HEK293 (cell line): Measurements from ENCODE around the gene EYA2.

Experiments
- ATF2 ChIP-seq: fragments of 450-650 bp; formaldehyde crosslinking; IDR thresholded peaks from 2 replicates; pipeline ENCODE4 v1.5.1; 2016; ENCODE audit warnings: missing biosample characterization, missing genetic modification characterization, low read depth
- CTCF ChIP-seq: fragments of 450-650 bp; formaldehyde crosslinking; IDR thresholded peaks from 2 replicates; pipeline ENCODE4 v1.5.1; 2016; ENCODE audit warnings: missing biosample characterization, missing genetic modification characterization
- GLI4 ChIP-seq: fragments of 450-650 bp; formaldehyde crosslinking; IDR thresholded peaks from 2 replicates; pipeline ENCODE4 v1.5.1; 2016; ENCODE audit warnings: missing biosample characterization, missing genetic modification characterization
- KLF16 ChIP-seq: fragments of 450-650 bp; formaldehyde crosslinking; IDR thresholded peaks from 2 replicates; pipeline ENCODE4 v1.5.1; 2017; ENCODE audit warnings: missing biosample characterization, missing genetic modification characterization
- PRDM10 ChIP-seq: fragments of 450-650 bp; formaldehyde crosslinking; IDR thresholded peaks from 2 replicates; pipeline ENCODE4 v1.5.1; 2016; ENCODE audit warnings: missing biosample characterization, missing genetic modification characterization
- ZBTB44 ChIP-seq: fragments of 450-650 bp; IDR thresholded peaks from 2 replicates; pipeline ENCODE4 v1.5.1; 2018; ENCODE audit warnings: missing biosample characterization, mild to moderate bottlenecking, missing genetic modification characterization
- ZNF473 ChIP-seq: fragments of 450-650 bp; formaldehyde crosslinking; IDR thresholded peaks from 2 replicates; pipeline ENCODE4 v1.5.1; 2017; ENCODE audit warnings: missing biosample characterization, missing genetic modification characterization
- ZNF510 ChIP-seq: fragments of 450-650 bp; formaldehyde crosslinking; IDR thresholded peaks from 2 replicates; pipeline ENCODE4 v1.5.1; 2018; ENCODE audit warnings: mild to moderate bottlenecking, missing genetic modification characterization, missing biosample characterization; ENCODE audit not compliant: insufficient replicate concordance
- ZNF548 ChIP-seq: fragments of 450-650 bp; formaldehyde crosslinking; IDR thresholded peaks from 2 replicates; pipeline ENCODE4 v1.5.1; 2016; ENCODE audit warnings: missing biosample characterization, missing genetic modification characterization
- ZNF580 ChIP-seq: fragments of 450-650 bp; formaldehyde crosslinking; IDR thresholded peaks from 2 replicates; pipeline ENCODE4 v1.5.1; 2016; ENCODE audit warnings: missing biosample characterization, missing genetic modification characterization
- ZNF621 ChIP-seq: fragments of 450-650 bp; formaldehyde crosslinking; IDR thresholded peaks from 2 replicates; pipeline ENCODE4 v1.5.1; 2017; ENCODE audit warnings: missing biosample characterization, missing genetic modification characterization
- ZNF677 ChIP-seq: fragments of 450-650 bp; IDR thresholded peaks from 2 replicates; pipeline ENCODE4 v1.5.0; 2018; ENCODE audit warnings: missing biosample characterization, mild to moderate bottlenecking, missing genetic modification characterization, moderate library complexity

GRCh38 chr20:46974669-46975434, 80.2 kb downstream of the EYA2 start:
- TF ChIP-seq CTCF (no peak), ZNF677 (tag by site-specific recombination) (no peak), ZNF580 (tag by site-specific recombination) (no peak), ZNF621 (no peak), ZNF548 (tag by site-specific recombination) (no peak), ZNF473 (tag by site-specific recombination) (no peak), ZBTB44 (tag by site-specific recombination) (no peak), ZNF510 (tag by site-specific recombination) (no peak), ATF2 (no peak), KLF16 (tag by site-specific recombination) (no peak), PRDM10 (tag by site-specific recombination) (no peak), GLI4 (tag by site-specific recombination) (no peak)
